NCI-H748 (cell line): ENCODE results near the gene PAK1.
"Not testable (repeated sequence)": the region's sequence is repeated elsewhere in the genome, so short reads cannot be mapped to it uniquely, and the experiment has no call there.

Experiments
- DNase-seq: peaks from one replicate; lab custom pipeline; 2025; ENCODE audit not compliant: unreplicated experiment; lab: John Stamatoyannopoulos, UW

PAK1 gene

DNA sequence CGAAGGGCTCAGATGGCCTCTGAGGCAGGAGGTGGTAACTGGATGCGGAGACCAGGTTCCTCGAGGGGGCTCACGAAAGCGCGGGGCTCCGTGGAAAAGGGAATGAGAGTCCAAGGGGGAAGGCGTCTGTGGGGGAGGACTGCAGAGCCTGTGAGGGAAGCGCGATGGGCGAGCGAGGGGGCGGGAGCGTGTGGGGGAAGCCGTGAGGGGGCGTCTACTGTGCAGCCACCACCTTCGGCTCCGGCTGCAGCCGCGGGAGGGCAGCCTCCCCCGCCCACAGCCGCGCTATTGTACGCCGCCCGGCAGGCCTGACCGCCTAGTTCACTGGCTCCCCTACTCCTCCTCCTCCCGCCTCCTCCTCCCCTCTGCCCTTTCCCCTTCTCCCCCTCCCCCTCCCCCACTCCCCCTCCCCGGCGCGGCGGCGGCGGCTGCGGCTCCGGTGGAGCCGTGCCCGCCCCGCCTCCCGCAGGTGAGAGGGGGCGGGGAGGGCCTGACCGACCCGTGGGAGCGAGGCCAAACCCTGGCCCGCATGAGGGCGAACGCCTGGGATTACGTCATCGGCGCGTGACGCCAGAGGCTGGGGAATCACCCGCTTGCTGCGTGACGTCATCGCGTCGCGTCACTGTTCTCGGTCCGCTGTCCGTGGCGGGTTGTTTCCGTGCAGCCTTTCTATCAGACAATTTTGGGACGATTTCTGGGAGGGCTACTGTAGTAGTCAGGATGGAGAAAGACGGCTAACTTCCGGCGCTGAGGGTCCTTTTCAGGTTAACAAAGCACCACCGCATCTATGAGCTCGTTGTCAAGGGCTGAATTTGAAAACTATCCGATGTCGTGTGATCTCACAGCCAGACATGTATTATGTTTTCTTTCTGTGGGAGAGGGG lies at the start of gene PAK1:
Gene PAK1, minus strand, starts transcription at position 294 of the 883 bp plus-strand sequence. CDS start 81,574 bp downstream, outside the sequence.
- peak; percentile 91 for DNase-seq

GRCh38 chr11:77522215-77522614 lies 48.3 kb upstream of the PAK1 start:
- no peak for DNase-seq

- DNase-seq: no peak
These were observed 46.0 kb upstream of the PAK1 start for GRCh38 chr11:77519847-77520246.

GRCh38 chr11:77518471-77518870 lies 44.6 kb upstream of the PAK1 start:
- no peak for DNase-seq

DNA sequence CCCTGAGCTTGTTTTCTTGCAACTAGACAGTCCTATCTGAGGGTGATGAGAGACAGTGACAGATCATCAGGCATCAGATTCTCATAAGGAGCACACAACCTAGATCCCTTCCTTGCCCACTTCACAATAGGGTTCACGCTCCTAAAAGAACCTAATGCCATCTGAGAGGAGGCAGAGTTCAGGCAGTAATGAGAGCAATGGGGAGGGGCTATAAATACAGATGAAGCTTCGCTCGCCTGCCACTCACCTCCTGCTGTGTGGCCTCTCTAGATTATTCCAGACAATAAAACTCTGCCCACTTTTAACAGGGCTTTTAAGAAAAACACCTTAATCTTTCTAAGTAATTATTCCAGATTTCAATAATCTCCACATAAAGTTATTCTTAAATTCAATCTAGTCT lies 43.9 kb upstream of the PAK1 start:
- peak; percentile 7 for DNase-seq

DNA sequence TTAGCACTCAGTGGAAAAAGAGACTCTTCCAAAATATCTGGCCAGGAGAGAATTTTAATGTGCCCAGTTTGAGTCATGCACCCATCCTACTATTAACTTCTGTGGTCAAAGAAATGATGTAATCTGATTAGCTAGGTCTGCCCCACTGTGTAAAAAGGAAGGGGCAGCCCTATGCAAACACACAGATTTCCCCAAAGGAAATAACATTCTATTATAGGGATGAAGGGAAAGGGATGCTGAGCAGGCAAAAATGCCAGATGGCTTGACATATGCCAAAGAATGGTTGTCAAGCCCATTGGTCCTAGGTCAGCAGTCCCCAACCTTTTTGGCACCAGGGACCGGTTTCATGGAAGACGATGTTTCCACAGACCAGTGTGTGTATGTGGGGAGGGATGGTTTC lies 43.3 kb upstream of the PAK1 start:
- no peak for DNase-seq

- peak; percentile 24 for DNase-seq
These were observed 41.6 kb upstream of the PAK1 start for GRCh38 chr11:77515483-77515882.

- no peak for DNase-seq
These were observed 41.2 kb upstream of the PAK1 start for GRCh38 chr11:77515063-77515462.

DNA sequence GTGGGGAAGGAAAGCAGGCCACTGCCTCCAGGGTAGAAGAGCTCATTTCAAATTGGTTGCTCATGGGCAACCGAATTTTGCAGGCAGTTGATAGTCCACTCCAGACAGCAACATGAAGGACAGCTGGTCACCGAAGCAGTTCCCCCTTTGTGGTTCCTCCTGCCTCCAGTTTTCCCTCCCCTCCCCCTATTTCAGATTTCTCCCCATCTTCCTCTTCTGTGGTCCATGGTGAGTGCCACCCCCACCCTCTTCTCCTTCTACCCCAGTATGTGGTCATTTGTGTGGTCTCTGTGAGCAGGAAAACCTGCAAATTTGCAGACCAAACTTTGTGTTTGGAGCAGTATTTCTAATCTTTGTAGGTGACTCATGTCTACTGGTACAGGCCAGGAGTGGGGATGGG lies 38.2 kb upstream of the PAK1 start:
- no peak for DNase-seq

DNA sequence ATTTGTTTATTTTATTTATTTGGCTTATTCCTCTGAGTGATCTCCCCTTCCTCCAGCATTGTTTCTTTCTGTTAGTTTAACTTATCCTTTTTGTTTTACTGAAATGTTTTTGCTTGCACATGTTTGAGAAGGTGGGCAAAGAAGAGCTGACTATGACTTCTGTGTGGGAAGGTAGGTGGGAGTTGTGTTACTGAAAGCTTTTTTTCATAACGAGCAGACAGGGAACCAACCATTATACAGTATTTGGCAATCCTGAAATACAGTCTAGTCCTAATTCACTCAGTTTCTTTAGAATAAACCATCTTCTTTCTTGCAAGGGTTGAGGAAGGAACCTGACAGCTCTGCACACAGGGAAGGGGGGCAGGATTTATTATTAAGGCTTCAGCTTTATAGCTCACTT lies 37.0 kb upstream of the PAK1 start:
- DNase-seq: no peak

- DNase-seq: peak; percentile 52
These were observed 36.2 kb upstream of the PAK1 start for GRCh38 chr11:77510095-77510494.

GRCh38 chr11:77508019-77508418 lies 34.1 kb upstream of the PAK1 start:
- no peak for DNase-seq

- peak; percentile 43 for DNase-seq
These were observed 33.0 kb upstream of the PAK1 start for GRCh38 chr11:77506857-77507256.

DNA sequence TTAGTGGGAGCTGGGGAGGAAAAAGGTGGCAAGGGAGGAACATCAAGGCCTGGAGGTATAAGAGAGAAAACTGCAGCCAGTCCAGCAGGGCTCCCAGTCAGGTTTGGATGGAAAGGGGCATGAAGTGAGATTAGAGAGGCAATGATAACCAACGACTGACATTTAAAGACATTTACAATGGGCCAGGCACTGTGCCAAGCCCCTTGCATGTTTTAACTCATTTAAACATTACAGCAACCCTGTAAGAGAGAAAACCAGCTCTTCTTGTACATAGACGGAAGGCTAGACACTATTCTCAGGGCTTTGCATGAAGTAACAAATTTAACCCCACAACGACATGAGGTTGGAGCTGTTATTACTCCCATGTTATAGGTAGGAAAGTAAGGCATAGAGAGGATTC lies 32.1 kb upstream of the PAK1 start:
- DNase-seq: no peak

- DNase-seq: no peak
These were observed 29.1 kb upstream of the PAK1 start for GRCh38 chr11:77503006-77503405.

DNA sequence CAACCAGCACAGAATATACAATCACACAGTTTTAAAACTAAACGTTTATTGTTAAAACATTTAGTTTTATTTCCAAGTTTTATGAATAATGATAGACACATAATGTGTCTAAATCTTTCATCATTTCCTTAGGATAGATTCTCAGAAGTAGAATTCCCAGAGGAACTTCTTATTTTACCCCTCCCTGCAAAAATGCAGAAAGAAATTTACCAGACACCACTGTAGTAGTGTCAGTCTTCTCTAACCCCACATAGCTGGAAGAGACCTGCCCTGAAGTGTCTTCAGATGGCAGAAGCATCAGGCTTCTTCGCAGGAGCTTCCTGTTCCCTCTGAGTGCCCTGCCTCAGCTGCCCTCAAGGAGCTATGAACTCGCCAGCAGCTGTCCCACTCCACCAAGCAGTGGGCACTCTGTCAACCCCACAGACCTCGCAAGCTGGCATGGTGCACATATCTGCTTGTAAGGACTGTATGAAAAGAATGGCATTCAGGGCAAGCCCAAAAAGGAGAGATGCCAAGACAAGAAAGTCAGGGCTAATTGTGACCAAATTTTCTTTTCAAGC lies 28.5 kb upstream of the PAK1 start:
- DNase-seq: no peak

DNA sequence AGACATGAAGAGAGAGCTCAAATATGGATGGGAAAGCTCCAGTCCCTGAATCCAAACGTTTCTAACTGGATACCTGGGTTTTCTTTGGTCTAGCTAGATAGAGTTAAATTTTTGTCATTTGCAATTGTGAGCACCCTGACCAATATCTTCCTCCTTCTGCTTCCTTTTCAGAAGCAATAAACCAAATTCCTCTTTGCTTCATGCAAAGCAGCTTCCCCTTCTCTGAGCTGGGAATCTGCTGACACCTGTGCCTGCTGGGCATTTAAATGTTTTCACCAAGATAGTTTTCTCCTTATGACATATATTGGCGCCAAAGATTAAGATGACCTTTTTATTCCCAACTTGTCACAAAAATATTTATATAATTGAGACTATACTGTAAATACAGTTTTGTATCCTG lies 27.9 kb upstream of the PAK1 start:
- DNase-seq: no peak

DNA sequence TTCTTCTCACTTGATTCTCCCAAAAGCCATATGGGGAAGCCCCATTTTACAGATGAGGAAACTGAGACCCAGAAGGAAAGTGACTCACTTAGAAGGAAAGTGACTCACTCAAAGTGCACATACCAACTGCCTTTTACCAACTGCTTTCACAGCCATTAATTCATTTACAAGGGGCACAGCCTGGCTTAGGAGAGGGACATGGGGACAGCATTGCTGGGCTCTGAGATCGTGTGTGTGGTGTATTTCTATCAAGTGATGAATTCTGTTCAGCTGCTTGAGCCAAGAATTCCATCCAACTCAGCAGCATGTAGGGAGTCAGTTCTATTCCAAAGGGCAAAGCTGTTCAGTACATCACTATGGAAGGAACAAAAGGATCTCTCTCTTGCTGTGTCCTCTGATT lies 23.5 kb upstream of the PAK1 start:
- no peak for DNase-seq

DNA sequence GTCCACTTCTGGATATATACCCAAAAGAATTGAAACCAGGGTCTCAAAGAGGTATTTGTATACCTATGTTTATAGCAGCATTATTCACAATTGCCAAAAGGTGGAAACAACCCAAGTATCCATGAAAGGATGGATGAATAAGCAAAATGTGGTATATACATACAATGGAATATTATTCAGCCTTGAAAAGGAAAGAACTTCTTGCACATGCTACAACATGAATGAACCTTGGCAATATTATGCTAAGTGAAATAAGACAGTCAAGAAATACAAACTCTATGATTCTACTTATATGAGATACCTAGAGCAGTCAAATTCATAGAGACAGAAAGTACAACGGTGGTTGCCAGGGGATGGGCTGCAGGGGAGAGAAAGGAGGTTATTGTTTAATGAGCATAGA lies 21.6 kb upstream of the PAK1 start:
- DNase-seq: no peak

DNA sequence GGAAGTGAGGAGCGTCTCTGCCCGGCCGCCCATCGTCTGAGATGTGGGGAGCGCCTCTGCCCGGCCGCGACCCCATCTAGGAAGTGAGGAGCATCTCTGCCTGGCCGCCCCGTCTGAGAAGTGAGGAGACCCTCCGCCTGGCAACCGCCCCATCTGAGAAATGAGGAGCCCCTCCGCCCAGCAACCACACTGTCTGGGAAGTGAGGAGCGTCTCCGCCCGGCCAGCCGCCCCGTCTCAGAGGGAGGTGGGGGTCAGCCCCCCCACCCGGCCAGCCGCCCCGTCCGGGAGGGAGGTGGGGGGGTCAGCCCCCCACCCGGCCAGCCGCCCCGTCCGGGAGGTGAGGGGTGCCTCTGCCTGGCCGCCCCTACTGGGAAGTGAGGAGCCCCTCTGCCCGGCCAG lies 16.1 kb upstream of the PAK1 start:
- DNase-seq: not testable (repeated sequence)

GRCh38 chr11:77487790-77488189 lies 13.9 kb upstream of the PAK1 start:
- DNase-seq: no peak

GRCh38 chr11:77479746-77480352 lies 6.0 kb upstream of the PAK1 start:
- DNase-seq: no peak
